NCI-H2227 (cell line): ENCODE results near the gene NEURL4.
A peak's percentile ranks its signal among the peaks of the same experiment; 100 is the strongest.

Experiments
- DNase-seq: peaks from one replicate; lab custom pipeline; 2025; ENCODE audit not compliant: unreplicated experiment; lab: John Stamatoyannopoulos, UW

The NEURL4 gene

DNA sequence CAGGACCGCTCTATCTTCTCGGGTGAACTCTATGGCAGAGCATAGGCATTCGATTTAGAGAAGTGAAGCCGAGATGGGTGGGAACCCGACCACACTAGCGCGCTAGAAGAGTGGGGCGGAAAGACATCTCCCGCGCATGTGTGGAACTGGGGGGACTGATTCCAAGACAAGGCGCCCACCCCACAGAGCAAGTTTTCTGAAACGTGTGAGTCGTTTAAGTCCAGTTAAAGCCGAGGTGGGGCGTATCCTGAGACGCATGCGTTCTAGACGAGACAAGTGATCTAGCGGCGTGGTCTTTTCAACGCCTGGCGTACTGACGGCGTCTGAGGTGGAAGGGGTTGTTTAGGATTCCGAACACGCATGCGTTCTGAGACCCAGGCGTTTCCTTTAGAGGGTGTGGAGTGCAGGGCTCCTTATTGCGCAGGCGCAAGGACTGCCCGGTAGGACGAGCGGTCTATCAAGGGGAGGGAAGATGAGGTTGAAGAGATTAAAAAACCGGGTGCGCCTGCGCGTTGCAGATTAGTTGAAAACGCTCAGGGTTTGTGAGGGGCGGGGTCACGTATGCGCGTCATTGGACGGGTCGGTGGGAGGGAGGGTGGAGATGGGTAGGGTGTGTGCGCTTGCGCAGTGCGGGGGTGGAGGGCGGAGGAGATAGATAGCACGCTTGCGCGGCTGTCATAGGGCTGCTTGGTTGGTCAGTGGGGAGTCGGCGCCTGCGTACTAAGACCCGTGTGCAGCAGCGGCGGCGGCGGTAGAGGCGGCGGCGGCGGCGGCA is 22.0 kb downstream of the NEURL4 start, which contains the start of gene EIF5A:
TSS of gene EIF5A (plus strand) at position 718 of the 775 bp plus-strand sequence. CDS start 2,008 bp downstream, outside the sequence.
- peak; percentile 99 for DNase-seq

DNA sequence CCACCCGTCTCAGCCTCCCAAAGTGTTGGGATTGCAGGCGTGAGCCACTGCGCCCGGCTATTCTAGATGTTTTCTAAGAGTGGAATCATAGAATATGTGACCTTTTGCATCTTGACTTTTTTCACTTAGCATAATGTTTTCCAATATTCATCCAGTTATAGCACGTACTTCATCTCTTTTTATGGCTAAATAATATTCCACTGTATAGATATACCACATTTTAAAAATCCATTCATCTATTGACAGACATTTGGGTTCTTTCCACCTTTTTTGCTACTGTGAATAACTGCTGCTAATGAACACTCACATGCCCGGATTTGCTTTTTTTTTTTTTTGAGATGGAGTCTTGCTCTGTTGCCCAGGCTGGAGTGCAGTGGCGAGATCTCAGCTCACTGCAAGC is 25.0 kb downstream of the NEURL4 start:
- DNase-seq, result no peak

DNA sequence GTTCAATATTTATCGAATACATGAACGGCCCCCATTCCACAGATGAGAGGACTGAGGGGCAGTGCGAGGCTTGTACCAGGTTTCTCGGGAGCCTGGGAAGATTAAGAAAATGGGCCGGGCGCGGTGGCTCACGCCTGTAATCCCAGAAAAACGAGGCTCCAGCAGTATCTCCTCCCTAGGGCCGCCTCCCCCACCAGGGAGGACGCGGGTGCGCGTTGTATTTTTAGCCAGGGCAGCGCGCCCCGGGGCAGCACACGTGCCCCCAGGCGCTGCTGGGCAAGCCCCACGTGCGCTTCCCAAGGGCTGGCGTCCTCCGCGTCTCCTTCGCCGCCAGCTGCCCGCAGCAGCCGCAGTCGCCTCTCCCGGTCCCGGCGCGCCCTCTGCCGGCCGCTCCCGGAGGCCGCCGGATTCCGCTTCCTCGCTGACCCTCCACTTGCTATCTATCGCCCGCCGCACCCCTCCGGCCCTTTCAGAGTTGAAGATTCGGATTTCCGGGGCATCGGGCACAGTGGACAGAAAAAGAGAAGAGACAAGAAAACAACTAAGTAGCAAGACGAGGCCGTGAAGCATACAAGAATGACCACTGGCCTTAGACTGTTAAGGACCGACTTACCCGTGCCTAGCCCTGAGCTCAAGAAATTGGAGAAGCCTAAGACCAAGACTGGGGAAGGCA is 32.8 kb downstream of the NEURL4 start:
- DNase-seq, result peak; percentile 87

DNA sequence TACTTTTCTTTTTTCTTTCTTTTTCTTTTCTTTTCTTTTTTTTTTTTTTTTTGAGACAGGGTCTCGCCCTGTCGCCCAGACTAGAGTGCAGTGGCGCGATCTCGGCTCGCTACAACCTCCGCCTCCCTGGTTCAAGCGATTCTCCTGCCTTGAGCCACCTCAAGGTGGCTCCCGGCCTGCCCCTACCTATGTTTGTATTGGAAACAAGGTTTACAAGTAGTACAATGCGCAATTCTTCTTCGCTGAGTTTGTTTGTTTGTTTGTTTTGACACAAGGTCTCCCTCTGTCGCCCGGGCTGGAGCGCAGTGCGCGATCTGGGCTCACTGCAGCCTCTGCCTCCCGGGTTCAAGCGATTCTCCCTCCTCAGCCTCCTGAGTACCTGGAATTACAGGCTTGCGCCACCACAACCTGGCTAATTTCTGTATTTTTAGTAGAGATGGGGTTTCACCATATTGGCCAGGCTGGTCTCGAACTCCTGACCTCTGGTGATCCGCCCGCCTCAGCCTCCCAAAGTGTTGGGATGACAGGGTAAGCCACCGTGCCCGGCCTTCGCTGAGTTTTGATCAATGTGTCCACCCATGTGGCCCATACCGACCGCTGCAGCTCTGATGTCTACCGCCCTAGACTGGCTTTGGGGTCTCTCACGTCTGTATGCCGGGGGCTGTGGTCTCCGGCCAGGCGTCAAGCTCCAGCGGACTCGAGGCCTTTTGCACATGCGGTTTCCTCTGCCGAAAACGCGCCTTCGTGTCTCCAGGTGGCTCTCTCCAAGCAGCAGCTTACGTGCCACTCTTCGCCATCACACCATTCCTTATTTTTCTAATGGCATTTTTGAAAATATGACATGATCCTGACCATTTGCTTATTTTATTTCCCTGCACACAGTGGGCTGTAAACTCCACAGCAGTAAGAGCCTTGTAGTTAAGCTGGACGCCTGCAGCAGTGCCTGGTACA is 33.6 kb downstream of the NEURL4 start:
- no peak for DNase-seq

DNA sequence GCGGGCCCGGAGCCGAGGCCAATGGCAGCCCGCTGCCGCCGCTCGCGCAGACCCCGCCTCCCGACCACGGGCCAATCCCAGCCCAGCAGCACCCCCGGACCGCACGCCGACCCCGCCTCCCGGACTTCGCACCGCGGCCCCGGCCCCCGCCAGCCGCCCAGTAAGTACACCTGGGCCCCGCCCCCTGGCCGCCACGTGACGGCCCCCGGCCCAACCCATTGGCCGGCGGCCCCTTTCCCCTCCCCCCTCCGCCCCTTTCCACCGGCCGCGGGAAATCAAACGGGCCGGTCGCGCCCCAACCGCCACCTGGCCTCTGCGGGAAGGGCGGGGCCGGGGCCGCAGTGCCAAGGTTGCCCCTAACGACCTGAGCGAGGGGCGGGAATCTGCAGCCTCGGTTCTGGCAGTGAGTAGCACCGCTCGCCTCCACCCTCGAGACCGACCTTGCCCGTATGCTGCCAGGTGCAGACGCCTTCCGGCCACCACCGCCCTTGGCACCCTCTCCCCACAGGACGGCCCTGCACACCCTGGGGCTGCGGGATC is 34.5 kb downstream of the NEURL4 start, which contains the start of gene YBX2:
TSS of gene YBX2 (minus strand) at position 26 of the 540 bp plus-strand sequence. CDS start 139 bp downstream, outside the sequence.
- DNase-seq, result peak; percentile 94

DNA sequence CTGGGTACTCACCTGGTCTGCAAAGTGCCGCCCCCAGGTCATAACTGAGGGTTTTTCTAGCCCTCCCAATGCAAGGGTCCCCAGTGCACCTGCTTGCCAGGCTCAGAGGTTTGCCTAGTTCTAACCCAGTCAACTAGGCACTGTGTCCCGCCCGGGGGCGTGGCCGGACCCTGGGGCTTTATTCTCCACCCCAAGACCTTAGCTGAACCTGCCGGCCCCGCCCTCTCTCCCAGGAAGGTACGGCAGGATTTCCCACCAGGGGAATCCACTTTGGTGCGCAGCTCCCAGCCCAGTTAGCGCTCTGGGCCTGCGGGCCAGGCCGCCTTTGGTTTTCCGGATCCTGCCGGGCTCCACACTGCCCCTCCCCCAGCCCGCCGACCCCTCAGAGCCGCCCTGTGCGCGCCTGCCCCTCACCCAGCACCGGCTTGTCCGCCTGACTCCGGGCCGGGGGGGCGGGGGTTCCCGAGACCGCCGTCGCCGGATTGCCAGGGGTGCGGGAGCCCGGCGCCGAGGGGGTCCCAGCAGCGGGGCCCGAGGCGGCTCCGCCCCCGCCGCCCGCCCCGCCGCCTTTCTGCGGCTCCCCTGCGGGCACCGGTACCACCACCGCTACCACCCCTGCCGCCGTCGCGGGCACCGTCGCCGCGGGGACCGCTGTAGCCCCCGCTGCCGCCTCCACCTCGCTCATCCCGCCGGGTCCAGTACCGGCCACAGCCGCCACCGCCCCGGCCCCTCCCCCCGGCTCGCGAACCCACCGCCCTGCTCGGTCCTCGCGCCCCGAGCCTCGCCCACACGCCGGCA is 35.1 kb downstream of the NEURL4 start:
- peak; percentile 48 for DNase-seq

DNA sequence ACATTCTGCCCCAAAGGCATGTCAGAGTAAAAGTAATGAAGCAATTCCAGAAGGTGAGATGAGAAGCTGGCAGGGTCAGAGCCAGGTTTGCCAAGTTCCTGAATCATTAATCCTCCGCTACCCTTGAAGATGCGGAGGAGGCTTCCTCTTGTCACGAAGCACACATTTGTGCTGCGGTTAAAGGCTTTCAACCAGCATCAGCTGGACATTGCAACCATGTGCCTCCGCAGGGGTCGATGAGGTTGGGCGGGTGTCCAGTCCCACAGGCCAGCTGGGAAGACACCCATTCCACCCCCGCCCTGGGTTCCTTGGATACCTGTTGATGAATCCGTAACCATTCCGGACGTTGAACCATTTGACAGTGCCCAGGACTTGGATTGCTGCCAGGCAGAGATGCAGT is 36.0 kb downstream of the NEURL4 start:
- DNase-seq, result no peak

DNA sequence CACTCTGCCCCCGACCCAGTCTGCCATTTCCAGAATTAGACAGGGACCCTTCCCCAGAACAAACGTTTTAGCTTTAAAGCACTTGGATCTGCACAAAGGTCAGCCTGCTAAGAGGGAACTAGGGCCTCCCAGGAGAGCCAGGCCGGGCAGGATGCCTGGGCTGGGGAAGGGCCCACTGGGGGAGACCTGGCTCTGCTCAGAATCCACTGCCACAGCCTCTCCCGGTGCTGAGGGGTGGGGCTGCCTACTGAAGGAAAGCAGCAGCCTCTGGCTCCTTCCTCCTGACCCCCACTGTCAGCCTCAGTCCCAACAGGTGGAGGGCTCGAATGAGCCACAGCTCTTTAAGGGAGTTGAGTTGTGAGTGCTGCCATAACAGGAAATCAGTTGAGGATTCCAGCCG is 36.4 kb downstream of the NEURL4 start:
- no peak for DNase-seq

DNA sequence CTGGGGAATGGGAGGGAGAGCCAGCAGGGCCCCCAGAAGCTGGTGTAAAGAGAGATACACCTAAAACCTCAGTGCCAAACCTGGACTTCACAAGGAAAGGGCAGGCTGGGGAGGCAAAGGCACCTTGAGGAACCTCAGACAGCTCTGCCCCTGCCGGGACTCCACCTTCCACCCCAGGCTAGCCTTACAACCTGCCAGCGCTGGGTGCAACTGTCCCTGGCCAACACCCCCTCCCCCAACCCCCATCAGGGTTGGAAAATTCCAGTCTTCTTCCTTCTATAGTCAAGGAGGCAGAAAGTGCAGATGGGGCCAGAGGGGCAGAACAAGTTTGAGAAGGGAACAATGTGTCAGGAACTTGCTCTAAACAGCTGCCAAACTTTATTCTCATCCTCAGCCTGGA is 36.9 kb downstream of the NEURL4 start:
- DNase-seq, result no peak

DNA sequence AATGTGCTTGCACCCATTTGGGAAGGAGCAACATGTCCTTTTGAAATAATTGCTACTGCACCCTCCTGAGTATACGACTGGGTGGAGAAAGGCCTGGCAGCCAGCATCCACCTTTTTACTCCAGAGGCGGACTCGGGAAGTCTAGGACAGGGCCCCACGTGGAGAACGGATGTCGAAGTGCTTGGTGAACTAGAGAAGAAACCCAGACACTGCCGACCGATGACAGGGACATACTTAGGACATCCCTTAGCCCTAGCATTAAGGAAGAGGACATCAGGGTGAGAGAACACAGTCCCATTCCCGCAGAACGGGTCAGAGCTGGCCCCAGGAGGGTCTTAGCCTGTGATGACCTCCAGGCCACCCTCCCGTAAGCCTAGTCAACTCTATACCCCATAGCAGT is 38.5 kb downstream of the NEURL4 start:
- DNase-seq, result no peak

DNA sequence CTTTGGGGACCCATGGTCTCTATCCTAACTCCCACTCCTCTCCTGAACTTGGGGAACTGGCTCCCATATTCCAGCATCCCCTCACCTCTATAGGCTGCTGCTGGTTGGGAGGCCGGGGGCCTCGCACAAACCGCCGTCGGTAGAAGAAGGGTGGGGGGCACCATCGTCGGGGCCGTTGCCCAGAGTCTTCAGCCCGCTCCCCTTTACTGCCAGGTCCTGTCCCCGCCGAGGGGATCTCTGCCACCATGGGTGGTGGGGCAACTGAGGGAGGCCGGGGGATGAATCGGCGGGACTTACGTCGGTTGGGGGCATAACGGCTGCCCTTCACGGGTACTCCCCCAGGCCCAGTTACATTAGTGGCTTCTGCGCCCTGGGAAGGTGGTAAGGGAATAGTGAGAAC is 39.0 kb downstream of the NEURL4 start:
- DNase-seq, result no peak

DNA sequence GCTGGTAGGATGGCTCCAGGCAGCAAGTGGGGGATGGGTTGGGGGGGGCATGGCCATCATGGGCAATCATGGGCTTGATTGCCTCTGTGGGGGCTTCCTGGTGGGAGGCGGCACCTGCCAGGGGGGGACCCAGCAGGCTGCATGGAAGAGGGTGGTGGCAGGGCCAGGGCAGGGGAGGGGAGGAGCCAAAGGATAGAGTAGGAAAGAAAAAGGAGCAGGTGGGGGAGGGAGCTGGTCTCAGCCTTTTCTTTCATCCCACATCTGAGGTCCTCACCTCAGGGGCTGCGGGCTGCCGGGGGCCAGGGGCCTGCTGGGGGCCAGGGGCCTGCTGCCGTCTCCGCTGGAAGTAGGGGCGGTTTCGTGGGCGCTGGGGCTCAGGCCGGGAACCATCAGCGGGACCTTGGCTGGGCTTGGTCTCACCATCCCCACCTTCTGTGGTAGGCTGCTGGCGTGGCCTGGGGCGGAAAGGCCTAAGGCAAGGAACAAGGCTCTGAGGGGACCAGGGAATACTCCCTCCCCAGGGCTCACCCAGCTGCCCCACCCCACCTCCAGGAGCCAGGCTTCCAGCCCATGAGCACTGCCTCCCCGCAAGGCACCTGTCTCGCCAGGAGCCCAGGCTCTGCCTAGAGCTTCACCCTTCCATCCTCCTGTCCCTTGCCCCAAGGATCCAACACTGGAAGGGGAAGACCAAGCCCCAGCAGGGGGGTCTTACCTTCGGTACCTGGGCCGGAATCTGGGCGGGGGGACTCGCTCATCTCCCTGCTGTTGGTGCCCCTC is 39.7 kb downstream of the NEURL4 start:
- DNase-seq, result no peak

DNA sequence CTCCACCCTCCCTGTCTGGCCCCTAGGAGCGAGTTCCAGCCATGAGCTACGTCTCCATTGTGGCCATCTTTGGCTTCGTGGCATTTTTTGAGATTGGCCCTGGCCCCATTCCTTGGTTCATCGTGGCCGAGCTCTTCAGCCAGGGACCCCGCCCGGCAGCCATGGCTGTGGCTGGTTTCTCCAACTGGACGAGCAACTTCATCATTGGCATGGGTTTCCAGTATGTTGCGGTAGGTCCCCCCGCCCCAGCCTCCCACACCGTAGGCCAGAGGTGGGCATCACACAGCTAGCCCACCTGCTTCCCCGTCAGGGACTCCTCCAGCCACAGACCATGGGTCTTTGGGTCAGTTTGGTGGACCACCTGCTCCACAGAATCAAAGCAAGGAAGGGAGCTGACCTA is 43.5 kb downstream of the NEURL4 start:
- DNase-seq, result no peak

DNA sequence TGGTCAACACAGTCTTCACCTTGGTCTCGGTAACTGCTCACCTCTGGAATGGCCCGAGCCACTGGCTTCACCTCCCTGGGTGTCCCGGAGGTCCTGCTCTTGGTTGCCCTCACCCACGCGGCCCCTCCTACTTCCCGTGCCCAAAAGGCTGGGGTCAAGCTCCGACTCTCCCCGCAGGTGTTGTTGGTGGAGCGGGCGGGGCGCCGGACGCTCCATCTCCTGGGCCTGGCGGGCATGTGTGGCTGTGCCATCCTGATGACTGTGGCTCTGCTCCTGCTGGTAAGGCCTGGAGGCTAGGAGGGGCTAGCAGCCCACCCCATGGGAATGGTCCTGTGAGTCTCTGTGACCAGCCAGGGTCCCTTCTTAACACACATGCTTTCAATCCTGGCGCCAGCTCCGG is 44.2 kb downstream of the NEURL4 start:
- no peak for DNase-seq

DNA sequence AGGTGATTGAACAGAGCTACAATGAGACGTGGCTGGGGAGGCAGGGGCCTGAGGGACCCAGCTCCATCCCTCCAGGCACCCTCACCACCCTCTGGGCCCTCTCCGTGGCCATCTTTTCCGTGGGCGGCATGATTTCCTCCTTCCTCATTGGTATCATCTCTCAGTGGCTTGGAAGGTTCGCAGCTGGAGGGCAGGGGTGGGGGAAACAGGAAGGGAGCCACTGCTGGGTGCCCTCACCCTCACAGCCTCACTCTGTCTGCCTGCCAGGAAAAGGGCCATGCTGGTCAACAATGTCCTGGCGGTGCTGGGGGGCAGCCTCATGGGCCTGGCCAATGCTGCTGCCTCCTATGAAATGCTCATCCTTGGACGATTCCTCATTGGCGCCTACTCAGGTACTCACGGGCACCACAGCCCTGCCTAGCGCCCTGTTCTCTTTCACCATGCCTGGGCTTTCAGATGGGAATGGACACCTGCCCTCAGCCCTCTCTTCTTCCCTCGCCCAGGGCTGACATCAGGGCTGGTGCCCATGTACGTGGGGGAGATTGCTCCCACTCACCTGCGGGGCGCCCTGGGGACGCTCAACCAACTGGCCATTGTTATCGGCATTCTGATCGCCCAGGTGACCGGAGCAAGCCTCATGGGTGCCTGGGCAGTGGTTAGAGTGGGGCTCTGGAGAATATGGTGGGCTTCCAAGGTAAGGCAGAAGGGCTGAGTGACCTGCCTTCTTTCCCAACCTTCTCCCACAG is 45.5 kb downstream of the NEURL4 start:
- DNase-seq, result no peak

DNA sequence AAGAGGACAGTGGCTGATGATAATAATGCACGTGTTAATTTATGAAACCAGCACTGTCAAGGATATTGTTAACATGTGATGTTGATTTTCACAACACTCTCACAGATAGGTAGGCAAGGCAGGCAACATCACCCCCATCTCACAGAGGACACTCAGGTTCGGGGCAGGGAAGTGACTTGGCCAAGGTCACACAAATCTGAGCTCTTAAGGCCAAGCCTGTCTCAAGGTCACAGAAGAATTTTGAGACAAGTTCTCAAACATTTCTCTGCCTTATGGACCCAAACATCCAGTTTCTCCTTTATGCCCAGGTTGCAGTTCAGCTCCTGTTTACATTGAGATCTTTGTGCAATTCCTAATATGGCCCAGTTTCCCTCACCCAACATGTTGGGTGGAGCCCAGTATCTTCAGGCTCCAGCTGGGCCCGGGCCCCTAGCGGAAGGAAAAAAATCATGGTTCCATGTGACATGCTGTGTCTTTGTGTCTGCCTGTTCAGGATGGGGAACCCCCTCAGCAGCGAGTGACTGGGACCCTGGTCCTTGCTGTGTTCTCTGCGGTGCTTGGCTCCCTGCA is 46.3 kb downstream of the NEURL4 start:
- no peak for DNase-seq

DNA sequence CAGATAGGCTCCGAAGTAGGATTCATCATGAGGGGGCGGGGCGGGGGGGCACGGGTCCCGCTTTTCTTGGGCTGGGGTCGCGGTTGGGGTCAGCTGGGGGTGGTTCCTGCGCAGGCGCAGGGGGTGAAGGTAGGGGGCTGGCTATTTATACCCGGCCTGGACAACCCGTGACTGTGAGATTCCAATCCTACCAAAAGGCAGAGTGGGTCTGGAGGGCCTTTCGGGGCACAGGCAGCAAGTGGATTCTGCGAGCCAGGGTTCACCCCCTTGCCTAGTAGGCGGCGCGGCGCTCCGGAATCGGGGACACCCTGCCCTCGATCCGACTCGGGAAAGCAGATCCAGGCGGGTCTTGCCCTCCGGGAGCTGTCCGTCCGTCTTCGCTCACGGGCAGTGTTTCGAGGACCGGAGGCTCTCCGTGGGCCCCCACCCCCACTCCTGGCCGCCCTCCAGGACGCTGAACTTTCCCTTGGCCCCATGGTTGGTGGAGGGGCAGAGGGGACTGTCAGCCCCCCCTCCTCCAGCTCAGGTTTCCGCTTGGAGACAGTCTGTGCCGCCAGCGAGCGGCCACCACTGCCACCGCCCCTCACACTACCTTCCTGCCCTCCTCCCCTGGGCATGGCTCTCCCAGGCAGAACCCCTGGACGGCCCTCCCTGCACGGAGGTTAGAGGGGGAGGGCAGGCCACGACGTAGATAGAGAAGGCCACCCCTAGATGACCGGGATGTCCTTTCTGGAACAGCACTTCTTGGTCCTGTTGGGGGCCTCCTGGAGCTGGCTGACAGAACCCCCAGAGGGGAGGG is 47.0 kb downstream of the NEURL4 start:
- no peak for DNase-seq
